COLO668 (cell line): ENCODE results near the gene HIP1.
"Not testable (repeated sequence)": the region's sequence is repeated elsewhere in the genome, so short reads cannot be mapped to it uniquely, and the experiment has no call there.

Experiments used
- DNase-seq: peaks from one replicate; lab custom pipeline; 2025; ENCODE audit not compliant: unreplicated experiment; lab: John Stamatoyannopoulos, UW

The HIP1 gene

GRCh38 chr7:75532639-75533038, 206.1 kb downstream of the HIP1 start:
- no peak for DNase-seq

GRCh38 chr7:75531359-75531821, 207.4 kb downstream of the HIP1 start:
- DNase-seq, result no peak

GRCh38 chr7:75527224-75527722, 211.5 kb downstream of the HIP1 start:
- DNase-seq, result not testable (repeated sequence)

- not testable (repeated sequence) for DNase-seq
These were observed 217.0 kb downstream of the HIP1 start for GRCh38 chr7:75521727-75522126.

- not testable (repeated sequence) for DNase-seq
These were observed 219.9 kb downstream of the HIP1 start for GRCh38 chr7:75518842-75519241.

DNA sequence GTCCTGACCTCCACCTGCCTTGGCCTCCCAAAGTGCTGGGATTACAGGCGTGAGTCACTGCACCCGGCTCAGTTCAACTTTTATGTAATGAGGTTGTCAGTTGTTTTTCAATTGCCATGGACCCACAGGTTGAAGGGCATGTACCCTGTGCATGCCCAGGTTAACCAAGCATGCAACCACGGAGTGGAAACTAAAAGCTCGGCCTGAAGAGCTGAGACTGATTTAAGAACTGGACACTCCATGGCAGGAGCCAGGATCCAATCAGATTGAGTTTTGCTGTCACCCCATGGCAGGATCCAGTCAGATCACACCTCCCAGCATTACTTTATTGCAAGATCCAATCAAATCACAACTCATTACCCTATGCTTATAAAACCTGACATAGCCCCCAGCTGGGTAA, 229.7 kb downstream of the HIP1 start:
- DNase-seq, result not testable (repeated sequence)

GRCh38 chr7:75492020-75492419, 246.7 kb downstream of the HIP1 start, which contains the start of gene SPDYE5:
Gene SPDYE5 (plus strand): TSS chr7:75492320. CDS start chr7:75494048, 1,728 bp downstream.
- DNase-seq, result not testable (repeated sequence)

DNA sequence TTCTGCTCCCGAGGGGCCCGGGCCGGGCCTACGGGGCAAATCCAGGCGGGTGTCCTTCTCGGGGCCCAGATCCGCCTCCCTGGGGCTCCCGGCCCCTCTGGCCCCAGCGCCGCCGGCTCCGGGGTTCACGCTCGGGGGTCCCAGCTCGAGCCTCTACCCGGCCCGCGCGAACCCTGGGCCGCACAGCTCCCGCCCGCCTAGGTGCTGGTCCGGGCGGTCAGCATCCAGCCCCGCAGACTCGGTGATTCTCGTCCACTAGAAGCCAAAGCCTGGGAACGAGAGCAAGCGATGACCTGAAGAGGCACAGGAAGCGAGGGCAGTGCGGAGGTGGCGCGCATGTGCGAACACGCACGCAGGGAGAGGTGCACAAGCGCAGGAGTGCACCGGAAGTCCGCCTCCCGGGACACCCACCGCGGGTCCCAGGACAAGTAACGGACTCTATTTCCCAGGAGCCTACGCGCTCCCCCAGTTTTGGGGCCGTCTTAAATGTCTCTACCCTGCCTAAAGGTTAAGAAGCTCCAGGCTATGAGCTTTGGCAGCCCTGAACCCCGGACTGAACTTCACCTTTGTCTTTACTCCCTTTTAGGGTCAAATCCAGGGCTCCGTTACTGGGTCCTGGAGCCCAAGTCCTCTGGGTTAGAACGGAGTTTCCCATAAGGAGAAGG, 252.6 kb downstream of the HIP1 start, which contains the start of gene POM121C:
Gene POM121C, minus strand, starts transcription at position 321 of the 665 bp plus-strand sequence. CDS start 44,803 bp downstream, outside the sequence.
- peak; percentile 83 for DNase-seq

DNA sequence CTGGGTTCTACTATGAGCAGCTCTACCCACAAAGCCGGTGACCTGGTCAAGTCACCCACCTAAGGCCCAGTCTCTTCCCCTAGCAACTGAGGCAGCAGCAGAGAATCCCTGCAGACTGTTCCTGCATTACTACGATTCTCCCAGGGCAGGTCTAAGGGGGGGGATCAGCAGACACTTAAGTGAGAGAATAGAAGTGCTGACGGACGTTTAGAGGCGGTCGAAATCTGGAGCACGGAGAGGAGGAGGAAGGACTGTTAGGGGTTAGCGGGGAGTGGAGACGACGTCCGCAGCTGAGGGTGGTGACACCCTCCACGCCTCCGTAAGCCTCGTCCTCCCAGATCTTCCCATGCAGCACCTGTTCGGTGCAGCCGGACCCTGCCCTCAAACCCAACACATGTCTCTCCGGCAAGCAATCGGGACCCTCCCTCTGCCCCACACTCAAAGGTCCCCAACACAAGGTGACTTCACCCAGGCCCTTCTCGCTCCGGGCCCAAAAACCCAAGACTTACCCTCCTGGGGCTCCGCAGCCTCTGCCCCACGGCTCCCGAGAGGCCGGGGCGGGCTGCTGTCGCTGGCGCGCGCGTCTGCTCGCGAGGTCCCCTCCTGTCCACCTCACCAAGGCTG, 253.3 kb downstream of the HIP1 start:
- peak; percentile 2 for DNase-seq
